Measurements from ENCODE around the gene INAFM2.

GRCh38 chr15:40287968-40288367 lies 35.5 kb upstream of the INAFM2 start:
- TF ChIP-seq SPI1 (IDR thresholded peaks at IDR 0.05; ENCODE audit: borderline replicate concordance, insufficient read depth, low read depth, low read length) (no peak), CTCF (IDR thresholded peaks at IDR 0.05 in 2 of 3, conservative IDR thresholded peaks at IDR 0.05 in 1 of 3; ENCODE audit: control insufficient read depth in 2 of 3, extremely low read depth in 1 of 3, insufficient read depth in 1 of 3, low read depth in 3 of 3, low read length in 3 of 3) (no peak), POU2F2 (IDR thresholded peaks at IDR 0.05; ENCODE audit: borderline replicate concordance, low read depth, low read length) (no peak), GABPA (IDR thresholded peaks at IDR 0.05; ENCODE audit: low read depth) (no peak), E2F4 (IDR thresholded peaks at IDR 0.05; ENCODE audit: low read depth, low read length) (no peak), USF2 (IDR thresholded peaks at IDR 0.05; ENCODE audit: borderline replicate concordance, low read depth, low read length) (no peak), MLLT1 (IDR thresholded peaks at IDR 0.05) (no peak), MXI1 (IDR thresholded peaks at IDR 0.05; ENCODE audit: low read depth, low read length) (no peak), NFIC (IDR thresholded peaks at IDR 0.05; ENCODE audit: low read depth, low read length) (no peak), IRF3 (IDR thresholded peaks at IDR 0.05) (no peak), HDAC6 (IDR thresholded peaks at IDR 0.05; ENCODE audit: unreplicated experiment) (no peak), RELA (IDR thresholded peaks at IDR 0.05; ENCODE audit: borderline replicate concordance, partially characterized antibody) (no peak)
